GM19455 (cell line): ENCODE measurements around the gene PTPRN2.

Experiments used
- ATAC-seq: cut with Tn5 transposase; IDR thresholded peaks from one replicate; pipeline ENCODE4 v1.9.1; 2021; ENCODE audit not compliant: unreplicated experiment

The PTPRN2 gene

GRCh38 chr7:157688533-157689268 lies 898.9 kb downstream of the PTPRN2 start:
- ATAC-seq, result no peak

DNA sequence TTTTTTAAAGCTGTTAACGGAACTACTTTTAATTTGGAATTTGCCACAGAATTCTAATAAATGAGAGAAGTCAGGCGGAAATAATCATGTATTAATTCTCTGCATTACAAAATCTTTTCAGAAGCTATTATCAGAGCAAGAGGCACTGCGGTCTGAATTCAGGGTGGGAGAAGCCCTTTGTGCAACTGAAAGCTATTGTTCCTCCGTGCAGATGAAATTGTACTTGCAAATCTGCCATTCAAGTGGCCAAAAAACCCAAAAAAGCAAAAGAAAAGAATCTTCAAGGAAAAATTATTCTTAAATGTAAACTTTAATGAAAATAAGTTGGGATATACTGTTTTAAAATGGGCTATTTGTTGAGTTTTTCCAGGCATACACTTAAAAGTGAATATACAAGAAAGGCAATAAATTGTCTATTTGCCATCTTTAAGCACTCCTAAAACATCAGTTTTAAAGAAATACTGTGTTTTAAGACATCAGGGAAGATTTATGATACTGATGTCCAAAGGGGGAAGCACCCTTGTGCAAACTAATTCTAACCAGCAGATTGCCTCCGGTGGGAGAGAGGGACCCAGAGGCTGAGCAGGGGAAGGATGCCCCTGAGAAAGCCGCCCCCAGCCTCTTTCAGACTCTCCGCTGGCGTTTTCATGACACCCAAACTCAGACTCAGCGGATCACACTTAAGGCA lies 899.6 kb downstream of the PTPRN2 start:
- ATAC-seq, result no peak

GRCh38 chr7:157687158-157687557 lies 900.5 kb downstream of the PTPRN2 start:
- no peak for ATAC-seq

GRCh38 chr7:157686285-157686894 lies 901.2 kb downstream of the PTPRN2 start:
- no peak for ATAC-seq

DNA sequence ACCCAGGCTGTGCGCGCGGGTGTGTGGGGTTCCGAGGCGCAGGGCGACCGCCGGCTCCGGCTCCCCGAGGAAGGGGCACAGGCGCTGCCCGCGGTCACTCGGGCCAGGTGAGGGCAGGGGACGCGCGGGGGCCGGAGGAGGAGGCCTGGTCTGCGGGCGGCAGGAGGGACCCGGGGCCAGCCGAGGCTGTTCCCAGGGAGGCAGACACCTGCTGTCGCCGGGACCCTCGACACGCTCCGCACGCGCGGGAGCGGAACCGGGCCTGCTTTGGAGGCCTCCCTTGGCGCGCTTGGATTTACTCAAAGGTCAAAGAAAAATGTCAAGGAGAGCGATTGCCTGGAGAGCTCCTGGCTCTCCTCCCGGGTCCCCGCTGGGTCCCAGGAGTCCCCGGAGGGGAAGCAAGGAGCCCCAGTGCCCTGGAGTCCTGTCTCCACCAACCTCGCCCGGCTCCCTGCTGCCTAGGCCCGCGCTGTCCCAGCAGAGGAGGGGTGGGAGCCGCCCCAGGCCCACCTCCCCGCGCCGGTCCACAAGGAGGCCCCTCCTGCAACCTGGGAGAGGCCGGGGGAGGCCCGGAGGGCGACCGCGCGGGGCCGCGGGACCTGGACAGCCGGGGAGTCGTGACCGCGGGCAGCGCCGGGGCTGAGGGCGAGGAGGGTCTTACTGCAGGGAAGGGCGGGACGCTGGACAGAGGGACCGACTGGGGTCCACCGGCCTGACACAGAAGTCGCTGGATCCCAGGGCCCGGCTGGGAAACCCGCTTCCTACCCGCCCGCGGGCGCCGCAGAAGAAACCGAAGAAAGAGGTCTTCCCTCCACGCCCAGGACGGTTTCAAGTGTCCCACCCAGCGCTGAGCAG lies 902.0 kb downstream of the PTPRN2 start:
- no peak for ATAC-seq

GRCh38 chr7:157684909-157685429 lies 902.7 kb downstream of the PTPRN2 start:
- ATAC-seq, result no peak

DNA sequence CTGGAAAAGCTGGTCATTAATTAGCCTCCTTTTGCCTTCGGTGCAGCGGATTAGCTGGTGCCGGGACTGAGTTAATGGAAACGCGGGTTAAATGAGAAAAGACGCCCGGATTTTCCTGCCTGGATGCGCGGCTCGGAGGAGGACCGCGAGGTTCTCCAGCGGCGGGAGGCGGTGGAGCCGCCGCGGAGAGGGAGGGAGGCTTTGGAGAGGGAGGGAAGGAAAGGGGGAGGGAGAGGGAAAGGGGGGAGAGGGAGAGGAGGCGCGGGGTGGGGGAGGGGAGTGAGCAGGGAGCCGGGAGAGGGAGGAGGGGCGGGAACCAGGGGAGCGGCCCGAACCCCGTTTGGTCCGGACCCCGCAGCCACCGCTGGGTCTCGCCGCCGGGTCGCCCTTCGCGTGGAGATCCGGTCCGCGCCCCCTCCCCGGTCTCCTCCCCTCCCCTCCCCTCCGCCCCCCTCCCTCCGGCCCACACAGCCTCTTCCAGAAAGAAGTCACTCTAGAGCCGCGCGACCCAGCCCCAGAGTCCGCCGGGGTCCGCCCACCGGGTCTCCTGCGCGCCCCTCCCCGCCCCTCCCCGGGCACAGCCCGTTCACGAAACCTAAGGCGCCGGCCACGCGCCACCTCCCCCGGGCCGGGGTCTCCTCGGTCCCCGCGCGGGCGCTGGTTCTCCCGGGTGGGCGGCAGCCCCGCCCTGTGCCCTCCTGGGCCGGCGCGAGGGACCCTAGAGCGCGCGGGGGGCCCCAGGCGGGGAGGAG lies 903.3 kb downstream of the PTPRN2 start:
- ATAC-seq, result no peak

DNA sequence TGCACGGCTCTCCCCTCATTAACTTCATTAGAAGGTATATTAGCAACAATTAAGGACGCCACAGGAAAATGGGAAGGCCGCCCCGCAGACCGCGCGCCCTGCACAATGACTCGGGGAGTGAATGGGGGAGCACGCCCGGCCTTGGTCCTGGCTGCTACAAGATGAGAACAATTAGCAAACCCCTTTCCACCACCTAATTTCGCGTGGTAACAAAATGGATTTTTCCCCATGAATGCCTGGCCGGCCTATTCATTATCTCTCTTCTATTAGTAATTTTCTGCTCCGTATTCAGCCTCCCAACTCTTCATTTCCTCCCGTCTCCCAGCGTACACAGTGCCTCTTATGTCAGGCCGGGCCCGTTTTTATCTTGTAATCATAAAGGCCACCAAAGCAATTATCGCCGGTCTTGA lies 903.9 kb downstream of the PTPRN2 start:
- no peak for ATAC-seq

DNA sequence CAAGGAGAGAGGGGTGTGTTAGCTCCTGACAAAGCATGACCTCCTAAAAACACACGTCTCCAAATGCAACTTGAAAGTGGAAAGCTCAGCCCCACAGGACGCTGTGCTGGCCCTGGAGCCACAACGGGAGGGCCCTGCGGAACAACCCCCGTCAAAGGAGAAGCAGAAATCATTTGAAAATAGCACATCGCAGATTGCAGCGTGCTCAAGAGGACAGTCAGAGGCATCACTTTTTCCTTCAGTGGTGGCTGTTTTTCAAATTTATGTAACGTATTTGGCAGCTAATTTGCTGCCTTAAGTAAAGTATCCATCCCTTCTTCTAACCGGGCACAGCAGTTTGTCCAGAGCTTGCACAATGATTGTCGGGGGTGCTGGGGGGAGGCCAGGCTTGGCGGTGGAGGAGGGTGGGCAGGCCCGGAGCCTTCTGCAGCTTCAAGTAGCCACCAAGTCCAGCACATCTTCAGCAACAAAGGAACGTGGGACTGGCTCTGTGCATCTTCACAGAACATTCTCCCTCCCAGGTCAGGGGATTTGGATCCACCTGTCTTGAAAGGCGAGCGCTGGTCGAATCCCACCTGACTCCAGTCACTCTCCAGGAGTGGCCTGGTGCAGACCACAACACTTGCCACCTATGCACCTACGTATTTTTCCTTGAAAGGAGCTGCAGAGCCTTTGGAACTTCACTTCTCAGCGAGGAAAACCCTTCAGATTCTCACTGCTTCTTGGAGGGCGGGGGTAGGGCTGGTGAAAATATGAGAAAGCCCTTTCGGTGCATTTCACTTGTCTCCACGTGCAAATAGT lies 904.5 kb downstream of the PTPRN2 start:
- no peak for ATAC-seq

- no peak for ATAC-seq
Measured at GRCh38 chr7:157682064-157682945, 905.3 kb downstream of the PTPRN2 start.

DNA sequence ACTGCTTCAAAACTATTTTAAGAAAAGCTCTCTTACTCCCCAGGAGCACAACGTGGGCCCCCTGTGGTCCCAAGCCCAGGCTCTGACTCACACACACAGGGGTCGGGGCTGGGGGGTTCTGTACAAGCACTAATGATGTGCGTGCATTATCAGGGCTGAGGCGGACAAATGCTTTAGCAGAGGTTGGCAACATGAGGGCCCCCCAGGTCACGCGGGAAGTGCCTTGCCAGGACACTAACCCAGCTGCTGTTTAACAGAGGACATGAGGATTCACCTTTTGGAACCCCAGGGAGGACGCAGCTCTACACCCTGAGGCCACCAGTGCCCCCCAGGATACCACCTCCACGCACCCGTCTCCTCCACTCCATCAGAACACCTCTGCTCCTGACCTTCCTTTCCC lies 908.0 kb downstream of the PTPRN2 start:
- ATAC-seq, result no peak

GRCh38 chr7:157678501-157678900 lies 909.1 kb downstream of the PTPRN2 start:
- no peak for ATAC-seq

DNA sequence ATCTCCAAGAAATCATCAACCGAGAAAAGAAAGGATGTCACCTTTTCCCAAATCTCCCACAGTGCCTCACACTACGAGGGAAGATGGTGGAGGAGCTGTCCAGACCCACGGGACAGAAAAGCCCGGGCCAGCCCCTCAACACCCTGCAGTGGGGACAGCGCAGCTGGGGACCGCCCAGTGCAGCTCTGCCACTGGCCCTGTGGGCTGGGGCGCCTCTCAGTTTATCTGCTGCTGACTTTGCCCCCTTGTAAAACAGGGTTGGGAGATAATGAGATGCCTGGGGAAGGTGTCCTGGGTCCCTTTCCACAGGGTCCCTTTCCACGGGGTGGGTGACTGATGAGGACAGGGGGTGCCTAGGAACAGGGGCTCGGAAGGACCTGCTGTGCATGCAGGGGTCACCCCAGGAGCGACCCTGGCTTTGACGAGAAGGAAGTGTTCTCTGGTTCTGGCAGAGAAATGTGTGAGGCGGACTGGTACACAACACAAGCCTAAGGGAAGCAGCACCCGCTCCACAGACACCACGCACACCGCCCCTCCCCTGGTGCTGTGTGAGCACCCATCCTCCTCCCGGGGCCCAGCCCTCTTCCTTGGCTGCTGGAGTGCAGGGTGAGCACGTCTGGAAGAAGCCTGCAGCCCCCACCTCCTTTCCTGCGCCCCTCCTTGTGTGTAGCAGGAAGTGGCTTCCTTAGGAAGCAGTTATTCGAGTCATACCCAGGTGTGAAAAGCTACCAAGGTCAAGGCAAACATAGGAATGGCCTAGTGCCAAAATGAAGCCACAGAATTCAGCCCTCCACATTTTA lies 911.0 kb downstream of the PTPRN2 start:
- no peak for ATAC-seq

GRCh38 chr7:157676001-157676400 lies 911.6 kb downstream of the PTPRN2 start:
- no peak for ATAC-seq

GRCh38 chr7:157675427-157675927 lies 912.1 kb downstream of the PTPRN2 start:
- ATAC-seq, result no peak

GRCh38 chr7:157674715-157675426 lies 912.8 kb downstream of the PTPRN2 start:
- no peak for ATAC-seq
